ENCODE measurements around the gene PRPS1. TPM values are rescaled to one million over a fixed set of nuclear protein-coding genes. Genes with fewer than 3 reads are reported as not detected.

The PRPS1 gene
- total RNA-seq, 1 donor from 2014 or later, result 11.8 TPM

- Histone ChIP-seq H3K36me3 (ENCODE audit: control insufficient read depth, insufficient read depth, low read length) (no peaks in the 10 kb centered on the region), H3K27me3 (ENCODE audit: control insufficient read depth, insufficient read depth, low read length) (no peaks in the 10 kb centered on the region), H3K4me3 (ENCODE audit: low read depth, low read length) (no peak overlapping the region)
- FAIRE-seq (no peak), DNase-seq (ENCODE audit: low read depth) (no peak)
- TF ChIP-seq CTCF (IDR thresholded peaks at IDR 0.05; ENCODE audit: insufficient read depth, low read length, severe bottlenecking), result no peak
Observed at GRCh38 chrX:107597264-107597663, 31.0 kb upstream of the PRPS1 start.

GRCh38 chrX:107597791-107598190, 30.5 kb upstream of the PRPS1 start:
- DNase-seq (ENCODE audit: low read depth) (no peak), FAIRE-seq (no peak)
- Histone ChIP-seq H3K27me3 (ENCODE audit: control insufficient read depth, insufficient read depth, low read length) (no peaks in the 10 kb centered on the region), H3K36me3 (ENCODE audit: control insufficient read depth, insufficient read depth, low read length) (no peaks in the 10 kb centered on the region), H3K4me3 (ENCODE audit: low read depth, low read length) (no peak overlapping the region)
- TF ChIP-seq CTCF (IDR thresholded peaks at IDR 0.05; ENCODE audit: insufficient read depth, low read length, severe bottlenecking), result no peak

GRCh38 chrX:107599450-107599861, 28.9 kb upstream of the PRPS1 start:
- TF ChIP-seq CTCF (IDR thresholded peaks at IDR 0.05; ENCODE audit: insufficient read depth, low read length, severe bottlenecking), result no peak
- no peak for FAIRE-seq
- DNase-seq (ENCODE audit: low read depth), result no peak
- Histone ChIP-seq H3K4me3 (ENCODE audit: low read depth, low read length) (no peak overlapping the region), H3K36me3 (ENCODE audit: control insufficient read depth, insufficient read depth, low read length) (no peaks in the 10 kb centered on the region), H3K27me3 (ENCODE audit: control insufficient read depth, insufficient read depth, low read length) (no peaks in the 10 kb centered on the region)

DNA sequence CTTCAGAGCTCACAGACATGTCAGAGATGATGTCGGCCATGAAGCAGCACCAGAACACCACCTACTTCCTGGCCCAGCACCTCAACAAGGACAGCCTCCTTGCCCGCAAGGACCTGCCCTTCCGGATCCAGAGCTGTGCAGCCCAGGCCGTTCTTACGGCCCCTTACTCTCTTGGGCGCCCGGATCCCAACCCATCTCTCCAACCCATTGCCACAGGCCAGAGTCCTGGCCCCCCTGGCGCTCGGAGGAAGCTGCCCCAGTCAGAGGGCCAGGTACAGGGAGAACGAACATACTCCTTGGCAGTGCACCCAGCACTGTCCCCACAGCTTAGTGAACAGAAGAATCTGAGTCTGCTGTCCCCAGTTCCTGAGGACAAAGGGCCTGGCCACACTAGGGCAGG, 27.9 kb upstream of the PRPS1 start:
- DNase-seq (ENCODE audit: low read depth) (peak; percentile 12), FAIRE-seq (no peak)
- Histone ChIP-seq H3K36me3 (ENCODE audit: control insufficient read depth, insufficient read depth, low read length) (no peaks in the 10 kb centered on the region), H3K4me3 (ENCODE audit: low read depth, low read length) (no peak overlapping the region), H3K27me3 (ENCODE audit: control insufficient read depth, insufficient read depth, low read length) (no peaks in the 10 kb centered on the region)
- no peak for TF ChIP-seq CTCF (IDR thresholded peaks at IDR 0.05; ENCODE audit: insufficient read depth, low read length, severe bottlenecking)

- FAIRE-seq (no peak), DNase-seq (ENCODE audit: low read depth) (no peak)
- Histone ChIP-seq H3K4me3 (ENCODE audit: low read depth, low read length) (no peak overlapping the region), H3K36me3 (ENCODE audit: control insufficient read depth, insufficient read depth, low read length) (no peaks in the 10 kb centered on the region), H3K27me3 (ENCODE audit: control insufficient read depth, insufficient read depth, low read length) (no peaks in the 10 kb centered on the region)
- TF ChIP-seq CTCF (IDR thresholded peaks at IDR 0.05; ENCODE audit: insufficient read depth, low read length, severe bottlenecking), result no peak
Observed at GRCh38 chrX:107601326-107601725, 27.0 kb upstream of the PRPS1 start.

- no peaks in the 10 kb centered on the region for H3K36me3 ChIP-seq (ENCODE audit: control insufficient read depth, insufficient read depth, low read length)
- FAIRE-seq, result no peak
- no peak for TF ChIP-seq CTCF (IDR thresholded peaks at IDR 0.05; ENCODE audit: insufficient read depth, low read length, severe bottlenecking)
- H3K27me3 ChIP-seq (ENCODE audit: control insufficient read depth, insufficient read depth, low read length), result no peaks in the 10 kb centered on the region
- DNase-seq (ENCODE audit: low read depth), result no peak
- H3K4me3 ChIP-seq (ENCODE audit: low read depth, low read length), result no peak overlapping the region
Observed at GRCh38 chrX:107601759-107602158, 26.6 kb upstream of the PRPS1 start.

Measured in bronchial epithelial cell (primary cell).